Smooth muscle cell of the pulmonary artery (primary cell): ENCODE measurements around the gene ZNF438. TPM values are rescaled to one million over a fixed set of nuclear protein-coding genes. Genes with fewer than 3 reads are reported as not detected.

Experiments used
- total RNA-seq: library from RNA; depleted of rRNA; stranded (reverse); fragments of >200 nt; gene quantifications from 2 replicates; pipeline ENCODE4 v1.2.3, GENCODE V29; 2014

Gene ZNF438
- 3.1 TPM in 2 replicates for total RNA-seq

DNA sequence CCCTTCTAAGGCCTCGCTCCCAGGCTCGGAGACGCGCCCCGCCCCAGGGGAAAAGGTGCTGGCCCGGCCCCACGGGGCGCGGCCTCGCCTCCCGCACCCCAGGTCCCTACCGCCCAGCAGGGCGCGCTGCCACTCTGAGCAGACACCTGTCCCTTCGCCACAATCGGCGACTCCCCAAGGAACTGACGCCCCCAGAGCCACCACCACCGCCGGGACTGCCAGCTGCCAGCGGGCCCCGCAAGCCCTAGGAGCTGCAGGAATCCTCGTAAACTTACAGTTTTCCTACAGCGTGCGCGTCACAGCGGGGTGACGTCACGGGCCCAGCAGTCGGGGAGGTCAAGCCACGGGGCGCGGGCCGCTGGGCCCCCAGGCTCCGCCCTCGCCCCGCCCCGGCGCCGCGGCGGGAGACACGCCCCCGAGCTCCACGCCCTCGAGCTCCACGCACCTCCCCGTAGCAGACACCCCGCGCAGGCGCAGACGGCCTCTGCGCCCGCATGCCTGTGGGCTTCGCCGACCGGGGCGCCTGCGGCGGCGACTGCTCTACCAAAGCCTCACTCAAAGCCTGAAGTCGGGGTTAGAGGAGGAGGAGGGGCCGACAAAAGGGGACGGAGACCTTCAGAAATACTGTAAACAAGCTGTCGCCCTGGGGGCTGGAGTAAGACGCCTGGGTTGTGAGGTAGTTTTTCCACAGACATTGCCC is at the start of gene ZNF438:
TSS of gene ZNF438 (minus strand) at position 308 of the 700 bp plus-strand sequence. CDS start 154,831 bp downstream, outside the sequence.

